IMR-90 (cell line): ENCODE results near the gene VSX2. TPM values are rescaled to one million over a fixed set of nuclear protein-coding genes. Genes with fewer than 3 reads are reported as not detected.

Experiments
- ATAC-seq: fragments of 200-7000 bp; cut with Tn5 transposase; 2 replicates; pipeline ENCODE4 v1.9.1; 2020; ENCODE audit warnings: low read depth, mild to moderate bottlenecking, moderate library complexity
- BruUV-seq: library from RNA; stranded (reverse); fragments of 400-500 nt; replicated peaks from 2 replicates; lab custom pipeline; 2021; lab: Mats Ljungman, UMichigan
- CTCF ChIA-PET: fragments of 300-600 bp; formaldehyde crosslinking; extraction: SDS; loops from one replicate; lab custom pipeline; 2021; ENCODE audit warnings: antibody characterized with exemption; lab: Yijun Ruan, JAX
- POLR2A ChIA-PET: fragments of 300-600 bp; sonication (Branson Sonifier 250); formaldehyde crosslinking; loops from one replicate; lab custom pipeline; 2022; ENCODE audit warnings: antibody characterized with exemption; ENCODE audit not compliant: unreplicated experiment; lab: Charles Lee
- DNase-seq: peaks from one replicate; pipeline ENCODE4 v3.0.0; 2013
- H2AFZ ChIP-seq: replicated peaks from 2 replicates; pipeline ENCODE3; 2013; ENCODE audit warnings: low read length, mild to moderate bottlenecking; ENCODE audit not compliant: poor library complexity
- H2AK5ac ChIP-seq: 2 replicates; pipeline ENCODE4 v1.6.1; 2013; ENCODE audit warnings: low read depth, low read length, inconsistent platforms
- H2AK9ac ChIP-seq: replicated peaks from 2 replicates; pipeline ENCODE3; 2013; ENCODE audit warnings: mild to moderate bottlenecking, low read depth, low read length, moderate library complexity; ENCODE audit not compliant: poor library complexity
- H2BK120ac ChIP-seq: 2 replicates; pipeline ENCODE4 v1.6.1; 2013; ENCODE audit warnings: low read depth, low read length, inconsistent platforms
- H2BK15ac ChIP-seq: 3 replicates; pipeline ENCODE4 v1.6.1; 2013; ENCODE audit warnings: low read depth, low read length, inconsistent platforms
- H2BK20ac ChIP-seq: 2 replicates; pipeline ENCODE4 v1.6.1; 2013; ENCODE audit warnings: low read depth, mild to moderate bottlenecking, inconsistent platforms, low read length, moderate library complexity
- H2BK5ac ChIP-seq: 2 replicates; pipeline ENCODE4 v1.6.1; 2013; ENCODE audit warnings: mild to moderate bottlenecking, low read depth, low read length, inconsistent platforms; ENCODE audit not compliant: poor library complexity, severe bottlenecking
- H3K14ac ChIP-seq: replicated peaks from 2 replicates; pipeline ENCODE4 v1.6.1; 2013; ENCODE audit warnings: low read depth, low read length, inconsistent platforms
- H3K18ac ChIP-seq: 2 replicates; pipeline ENCODE4 v1.6.1; 2013; ENCODE audit warnings: low read depth, low read length, control low read depth
- H3K23ac ChIP-seq: 2 replicates; pipeline ENCODE4 v1.6.1; 2013; ENCODE audit warnings: low read depth, low read length, inconsistent platforms
- H3K27ac ChIP-seq: 2 replicates; pipeline ENCODE4 v1.5.1; 2013; ENCODE audit warnings: mild to moderate bottlenecking, control low read depth, low read length; ENCODE audit not compliant: insufficient read depth
- H3K27me3 ChIP-seq: 2 replicates; pipeline ENCODE4 v1.6.1; 2013; ENCODE audit warnings: low read length; ENCODE audit not compliant: control insufficient read depth, insufficient read depth
- H3K36me3 ChIP-seq: 2 replicates; pipeline ENCODE4 v1.6.1; 2013; ENCODE audit warnings: low read length, mixed read lengths; ENCODE audit not compliant: control insufficient read depth, insufficient read depth
- H3K4ac ChIP-seq: 2 replicates; pipeline ENCODE4 v1.6.1; 2013; ENCODE audit warnings: low read depth, low read length, inconsistent platforms
- H3K4me1 ChIP-seq: 2 replicates; pipeline ENCODE4 v1.6.1; 2013; ENCODE audit warnings: low read length, mixed read lengths; ENCODE audit not compliant: control insufficient read depth, insufficient read depth
- H3K4me2 ChIP-seq: 2 replicates; pipeline ENCODE4 v1.6.1; 2013; ENCODE audit warnings: low read depth, mild to moderate bottlenecking, control low read depth, low read length, moderate library complexity
- H3K4me3 ChIP-seq: 2 replicates; pipeline ENCODE4 v1.5.1; 2013; ENCODE audit warnings: low read depth, mild to moderate bottlenecking, control low read depth, low read length, moderate library complexity; ENCODE audit not compliant: insufficient read depth
- H3K56ac ChIP-seq: 2 replicates; pipeline ENCODE4 v1.6.1; 2013; ENCODE audit warnings: low read length, inconsistent platforms; ENCODE audit not compliant: insufficient read depth; ENCODE audit errors: extremely low read depth
- H3K79me1 ChIP-seq, 2 experiments: 2 replicates each; pipeline ENCODE4 v1.6.1; 2013; ENCODE audit warnings: low read length in 2 of 2, inconsistent platforms in 1 of 2, low read depth in 1 of 2
- H3K9ac ChIP-seq: 2 replicates; pipeline ENCODE4 v1.6.1; 2013; ENCODE audit warnings: low read depth, low read length, control low read depth
- H3K9me1 ChIP-seq: 2 replicates; pipeline ENCODE4 v1.6.1; 2013; ENCODE audit warnings: low read length, inconsistent platforms; ENCODE audit not compliant: insufficient read depth
- H3K9me3 ChIP-seq: 2 replicates; pipeline ENCODE4 v1.6.1; 2013; ENCODE audit warnings: low read length; ENCODE audit not compliant: control insufficient read depth, insufficient read depth
- H4K20me1 ChIP-seq: 2 replicates; pipeline ENCODE4 v1.6.1; 2013; ENCODE audit warnings: low read length, inconsistent platforms; ENCODE audit not compliant: insufficient read depth
- H4K5ac ChIP-seq: 2 replicates; pipeline ENCODE4 v1.6.1; 2013; ENCODE audit warnings: mild to moderate bottlenecking, low read depth, low read length, control low read depth
- H4K8ac ChIP-seq, 2 experiments: 2 replicates each; pipeline ENCODE4 v1.6.1; 2013; ENCODE audit warnings: low read depth in 2 of 2, low read length in 2 of 2, control low read depth in 1 of 2, inconsistent platforms in 1 of 2
- H4K91ac ChIP-seq: 2 replicates; pipeline ENCODE4 v1.6.1; 2013; ENCODE audit warnings: low read depth, low read length, inconsistent platforms; ENCODE audit not compliant: insufficient read depth
- RAD21 ChIP-seq: IDR thresholded peaks from 2 replicates; pipeline ENCODE4 v1.6.1; 2012; ENCODE audit warnings: low read length, improper control_type of control experiment
- WGBS, 2 experiments: methylation state at CpG; one replicate each; pipeline versions ENCODE4 v1.1.5 to v1.1.7; 2013; ENCODE audit warnings: missing lambda C conversion rate in 2 of 2; ENCODE audit not compliant: insufficient read length in 1 of 2; ENCODE audit errors: extremely low coverage in 2 of 2; 5-methylcytosine and 5-hydroxymethylcytosine counted together
- dilution Hi-C: fragments of 300-500 bp; cut with HindIII; formaldehyde crosslinking; loops from one replicate; pipeline ENCODE4 v1.14.3; 2018; ENCODE audit warnings: low sequenced_read_pairs; ENCODE audit not compliant: unreplicated experiment
- in situ Hi-C: fragments of 300-500 bp; cut with MboI; formaldehyde crosslinking; loops from 3 replicates; pipeline ENCODE4 v1.14.3; 2019; ENCODE audit warnings: low sequenced_read_pairs, inconsistent platforms, mixed read lengths
- intact Hi-C: fragments of 100-400 bp; cut with micrococcal nuclease; formaldehyde crosslinking; loops from 2 replicates; pipeline ENCODE4 v1.10.0; 2022
- polyA plus RNA-seq, 3 experiments: library from polyadenylated mRNA; depleted of rRNA; stranded (reverse); fragments of >200 nt; gene quantifications; 2 replicates each; pipeline ENCODE4 v1.2.3, GENCODE V29; 2012; ENCODE audit warnings: low replicate concordance in 1 of 3
- total RNA-seq: library from RNA; depleted of rRNA; stranded (reverse); fragments of >200 nt; gene quantifications from 2 replicates; pipeline ENCODE4 v1.2.3, GENCODE V29; 2012
- TF ChIP-seq, protein P1 (sequence below): conservative IDR thresholded peaks from 2 replicates; pipeline ENCODE4 v1.5.1; 2012; ENCODE audit warnings: mild to moderate bottlenecking, low read depth, low read length, improper control_type of control experiment

VSX2 gene
- total and polyA plus RNA-seq, 2 of the 4 experiments (the other 2 are of a cell fraction): not detected

DNA sequence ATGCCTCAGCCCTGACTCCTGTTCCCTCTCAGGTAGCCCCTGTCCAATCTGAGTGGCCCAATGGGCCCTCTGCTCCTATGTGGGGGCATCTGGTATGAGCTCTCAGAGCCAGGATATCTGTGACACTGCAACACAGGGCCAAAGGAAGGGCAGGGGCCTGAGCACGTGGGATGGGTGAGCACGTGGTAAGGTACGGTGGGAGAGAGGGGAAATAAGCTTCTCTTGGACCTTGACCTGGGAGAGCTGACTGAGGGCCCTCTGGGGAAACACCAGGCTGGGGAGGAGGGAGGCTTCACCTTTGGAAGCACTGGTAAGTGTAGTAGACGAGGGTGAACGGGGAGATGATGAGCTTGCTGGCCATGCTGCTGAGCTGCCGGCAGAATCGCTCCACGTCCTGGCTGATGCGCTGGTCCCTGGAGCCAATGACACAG, 56.8 kb downstream of the VSX2 start:
- ChIA-PET CTCF (interaction anchor here (0.6 to 0.7 kb wide), 2 partner anchors 207 to 1235 kb away, joined by 3 read pairs; no protein-coding TSS in a partner anchor), POLR2A (no interaction called here)
- BruUV-seq: no TSS peak
- Histone ChIP-seq H2AK9ac (no peak overlapping the region), H3K4ac (no peak overlapping the region), H3K14ac (no peak overlapping the region), H3K18ac (no peak overlapping the region), H2BK20ac (no peak overlapping the region), H4K8ac (no peak overlapping the region), H3K36me3 (peaks cover 51% of the 10 kb centered on the region), H2AK5ac (no peak overlapping the region), H3K4me2 (no peak overlapping the region), H4K20me1 (peaks cover 25% of the 10 kb centered on the region; the same call in 1 of the 2 replicates), H2BK15ac (no peak overlapping the region), H4K5ac (no peak overlapping the region), H2BK120ac (no peak overlapping the region), H3K56ac (no peak overlapping the region), H3K4me3 (no peak overlapping the region), H4K91ac (no peak overlapping the region), H3K79me1 (peaks cover 8 to 58% of the 10 kb centered on the region in 2 experiments; a peak in 3 of 4 replicates), H3K27ac (no peak overlapping the region), H3K4me1 (peaks cover 3% of the 10 kb centered on the region), H2BK5ac (no peak overlapping the region), H3K9me1 (0 out of 2 replicates have a peak, but pooled peaks cover 3% of the 10 kb centered on the region), H3K27me3 (no peaks in the 10 kb centered on the region), H2AFZ (no peak overlapping the region), H3K9ac (no peak overlapping the region), H3K23ac (no peak overlapping the region), H3K9me3 (no peaks in the 10 kb centered on the region)
- intact Hi-C loops: no loop called here
- DNase-seq (no peak), ATAC-seq (no peak)
- WGBS, 2 experiments: 89% methylated on average over 3 of the region's 9 CpGs; no CpG with 5 or more reads in 1 of the 2 experiments
- no peak for TF ChIP-seq RAD21
- TF ChIP-seq, protein P1, sequence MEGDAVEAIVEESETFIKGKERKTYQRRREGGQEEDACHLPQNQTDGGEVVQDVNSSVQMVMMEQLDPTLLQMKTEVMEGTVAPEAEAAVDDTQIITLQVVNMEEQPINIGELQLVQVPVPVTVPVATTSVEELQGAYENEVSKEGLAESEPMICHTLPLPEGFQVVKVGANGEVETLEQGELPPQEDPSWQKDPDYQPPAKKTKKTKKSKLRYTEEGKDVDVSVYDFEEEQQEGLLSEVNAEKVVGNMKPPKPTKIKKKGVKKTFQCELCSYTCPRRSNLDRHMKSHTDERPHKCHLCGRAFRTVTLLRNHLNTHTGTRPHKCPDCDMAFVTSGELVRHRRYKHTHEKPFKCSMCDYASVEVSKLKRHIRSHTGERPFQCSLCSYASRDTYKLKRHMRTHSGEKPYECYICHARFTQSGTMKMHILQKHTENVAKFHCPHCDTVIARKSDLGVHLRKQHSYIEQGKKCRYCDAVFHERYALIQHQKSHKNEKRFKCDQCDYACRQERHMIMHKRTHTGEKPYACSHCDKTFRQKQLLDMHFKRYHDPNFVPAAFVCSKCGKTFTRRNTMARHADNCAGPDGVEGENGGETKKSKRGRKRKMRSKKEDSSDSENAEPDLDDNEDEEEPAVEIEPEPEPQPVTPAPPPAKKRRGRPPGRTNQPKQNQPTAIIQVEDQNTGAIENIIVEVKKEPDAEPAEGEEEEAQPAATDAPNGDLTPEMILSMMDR: no peak
- in situ Hi-C loops: no loop called here
- dilution Hi-C loops: no loop called here
